Epithelial cell of proximal tubule (primary cell): Measurements from ENCODE around the gene ADAMTSL1. TPM values are rescaled to one million over a fixed set of nuclear protein-coding genes. Genes with fewer than 3 reads are reported as not detected.

Experiments
- DNase-seq: peaks from one replicate; pipeline ENCODE4 v3.0.0-alpha.2; 2011; ENCODE audit warnings: low read depth
- H3K4me3 ChIP-seq: 2 replicates; pipeline ENCODE4 v1.5.1; 2011; ENCODE audit warnings: low read depth, mild to moderate bottlenecking, low read length
- CTCF ChIP-seq: conservative IDR thresholded peaks from 2 replicates; pipeline ENCODE4 v1.5.1; 2012; ENCODE audit warnings: low read depth, mild to moderate bottlenecking, low read length
- total RNA-seq: library from RNA; depleted of rRNA; stranded (reverse); fragments of >200 nt; gene quantifications from 2 replicates; pipeline ENCODE4 v1.2.3, GENCODE V29; 2015

Gene ADAMTSL1
- total RNA-seq, 1 donor from 2014 or later = 2.8 TPM

- no peak overlapping the region for H3K4me3 ChIP-seq
- no peak for TF ChIP-seq CTCF
- DNase-seq = no peak
Observed at GRCh38 chr9:18688581-18689565, 214.9 kb downstream of the ADAMTSL1 start.

DNA sequence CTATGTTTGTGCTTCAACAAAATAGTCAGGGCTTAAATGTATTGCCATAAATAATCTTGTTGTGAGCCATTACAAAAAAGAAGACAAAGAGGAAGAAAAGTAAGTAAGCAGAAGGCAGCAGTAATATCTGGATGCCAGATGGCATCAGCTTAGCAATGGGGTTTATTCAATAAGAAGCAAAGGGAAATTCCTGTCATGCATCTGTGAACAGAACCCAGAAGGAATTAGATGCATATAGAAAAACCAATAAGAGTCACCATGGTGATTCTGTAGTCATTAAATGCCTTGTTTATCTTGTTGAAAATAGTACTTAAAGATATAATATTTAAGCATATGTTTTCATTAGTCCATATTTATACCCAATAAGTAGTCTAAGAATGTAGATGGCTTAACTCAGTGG is 216.0 kb downstream of the ADAMTSL1 start:
- DNase-seq = no peak
- H3K4me3 ChIP-seq = no peak overlapping the region
- no peak for TF ChIP-seq CTCF

- TF ChIP-seq CTCF = no peak
- DNase-seq = no peak
- H3K4me3 ChIP-seq = no peak overlapping the region
Observed at GRCh38 chr9:18692268-18692667, 218.3 kb downstream of the ADAMTSL1 start.

- TF ChIP-seq CTCF = no peak
- no peak overlapping the region for H3K4me3 ChIP-seq
- DNase-seq = no peak
Observed at GRCh38 chr9:18692962-18693361, 219.0 kb downstream of the ADAMTSL1 start.

GRCh38 chr9:18694959-18695668 is 221.2 kb downstream of the ADAMTSL1 start:
- no peak for DNase-seq
- TF ChIP-seq CTCF = no peak
- H3K4me3 ChIP-seq = no peak overlapping the region

GRCh38 chr9:18698992-18699391 is 225.0 kb downstream of the ADAMTSL1 start:
- no peak overlapping the region for H3K4me3 ChIP-seq
- no peak for DNase-seq
- no peak for TF ChIP-seq CTCF
